ENCODE data around the gene BMAL1.

Gene BMAL1

GRCh38 chr11:13290221-13290980 is 12.8 kb downstream of the BMAL1 start:
- in situ Hi-C loops (cut with HindIII; ENCODE audit: low sequenced_read_pairs): no loop called here

- in situ Hi-C loops (cut with HindIII; ENCODE audit: low sequenced_read_pairs): no loop called here
These were observed 13.8 kb downstream of the BMAL1 start for GRCh38 chr11:13291361-13291760.

GRCh38 chr11:13291800-13292199 is 14.2 kb downstream of the BMAL1 start:
- in situ Hi-C loops (cut with HindIII; ENCODE audit: low sequenced_read_pairs): no loop called here

GRCh38 chr11:13292970-13293369 is 15.4 kb downstream of the BMAL1 start:
- in situ Hi-C loops (cut with HindIII; ENCODE audit: low sequenced_read_pairs): no loop called here

- in situ Hi-C loops (cut with HindIII; ENCODE audit: low sequenced_read_pairs): no loop called here
These were observed 16.6 kb downstream of the BMAL1 start for GRCh38 chr11:13294178-13294577.

GRCh38 chr11:13294771-13295579 is 17.4 kb downstream of the BMAL1 start:
- in situ Hi-C loops (cut with HindIII; ENCODE audit: low sequenced_read_pairs): loop anchor here (5.0 kb wide), 1 partner anchor 33 kb away; no protein-coding TSS in a partner anchor

GRCh38 chr11:13297308-13297916 is 19.8 kb downstream of the BMAL1 start:
- in situ Hi-C loops (cut with HindIII; ENCODE audit: low sequenced_read_pairs): loop anchor here (5.0 kb wide), 1 partner anchor 35 kb away; no protein-coding TSS in a partner anchor

GRCh38 chr11:13297917-13298356 is 20.3 kb downstream of the BMAL1 start:
- in situ Hi-C loops (cut with HindIII; ENCODE audit: low sequenced_read_pairs): loop anchor here (5.0 kb wide), 1 partner anchor 36 kb away; no protein-coding TSS in a partner anchor

- in situ Hi-C loops (cut with HindIII; ENCODE audit: low sequenced_read_pairs): loop anchor here (5.0 kb wide), 1 partner anchor 36 kb away; no protein-coding TSS in a partner anchor
These were observed 21.2 kb downstream of the BMAL1 start for GRCh38 chr11:13298765-13299164.

- in situ Hi-C loops (cut with HindIII; ENCODE audit: low sequenced_read_pairs): no loop called here
These were observed 23.9 kb downstream of the BMAL1 start for GRCh38 chr11:13301522-13301921.

GRCh38 chr11:13302420-13302958 is 24.9 kb downstream of the BMAL1 start:
- in situ Hi-C loops (cut with HindIII; ENCODE audit: low sequenced_read_pairs): no loop called here

- in situ Hi-C loops (cut with HindIII; ENCODE audit: low sequenced_read_pairs): no loop called here
These were observed 26.4 kb downstream of the BMAL1 start for GRCh38 chr11:13303668-13304649.

GRCh38 chr11:13304655-13305335 is 27.2 kb downstream of the BMAL1 start:
- in situ Hi-C loops (cut with HindIII; ENCODE audit: low sequenced_read_pairs): no loop called here

GRCh38 chr11:13308704-13309103 is 31.1 kb downstream of the BMAL1 start:
- in situ Hi-C loops (cut with HindIII; ENCODE audit: low sequenced_read_pairs): no loop called here

- in situ Hi-C loops (cut with HindIII; ENCODE audit: low sequenced_read_pairs): no loop called here
These were observed 31.6 kb downstream of the BMAL1 start for GRCh38 chr11:13309156-13309555.

GRCh38 chr11:13310443-13310842 is 32.9 kb downstream of the BMAL1 start:
- in situ Hi-C loops (cut with HindIII; ENCODE audit: low sequenced_read_pairs): no loop called here

GRCh38 chr11:13311570-13311969 is 34.0 kb downstream of the BMAL1 start:
- in situ Hi-C loops (cut with HindIII; ENCODE audit: low sequenced_read_pairs): no loop called here

- in situ Hi-C loops (cut with HindIII; ENCODE audit: low sequenced_read_pairs): no loop called here
These were observed 35.6 kb downstream of the BMAL1 start for GRCh38 chr11:13313005-13313819.
